Choroid plexus epithelial cell (primary cell): ENCODE data around the gene HIPK2.

Source experiments
- DNase-seq: peaks from one replicate; pipeline ENCODE4 v3.0.0-alpha.2; 2010; ENCODE audit warnings: low read depth
- H3K4me3 ChIP-seq: 2 replicates; pipeline ENCODE4 v1.5.1; 2011; ENCODE audit warnings: low read depth, mild to moderate bottlenecking, control low read depth, low read length, moderate library complexity
- CTCF ChIP-seq: conservative IDR thresholded peaks from 2 replicates; pipeline ENCODE4 v1.5.1; 2011; ENCODE audit warnings: low read depth, mild to moderate bottlenecking, control low read depth, inconsistent platforms, low read length, moderate library complexity

The HIPK2 gene

GRCh38 chr7:139648391-139648861, 129.4 kb downstream of the HIPK2 start:
- no peak overlapping the region for H3K4me3 ChIP-seq
- DNase-seq = no peak
- no peak for TF ChIP-seq CTCF

- TF ChIP-seq CTCF = no peak
- H3K4me3 ChIP-seq = no peak overlapping the region
- peak; percentile 38 for DNase-seq
Measured at GRCh38 chr7:139647814-139648390, 129.9 kb downstream of the HIPK2 start.

- TF ChIP-seq CTCF = no peak
- no peak overlapping the region for H3K4me3 ChIP-seq
- DNase-seq = peak; percentile 55
Measured at GRCh38 chr7:139647085-139647484, 130.7 kb downstream of the HIPK2 start.

- DNase-seq = no peak
Measured at GRCh38 chr7:139646566-139646965, 131.2 kb downstream of the HIPK2 start.

GRCh38 chr7:139645572-139646523, 131.9 kb downstream of the HIPK2 start:
- no peak overlapping the region for H3K4me3 ChIP-seq
- DNase-seq = peak; percentile 93
- TF ChIP-seq CTCF = peak; percentile 95

More at GRCh38 chr7:139646566-139646965, 131.2 kb downstream of the HIPK2 start:
- TF ChIP-seq CTCF = no peak
- no peak overlapping the region for H3K4me3 ChIP-seq

GRCh38 chr7:139643951-139644585, 133.7 kb downstream of the HIPK2 start:
- TF ChIP-seq CTCF = no peak
- no peak for DNase-seq
- no peak overlapping the region for H3K4me3 ChIP-seq
